SU-DHL-6 (cell line): ENCODE results near the gene RAI1.

Experiments used
- EZH2phosphoT487 ChIP-seq: fragments of 200-600 bp; sonication (generic), shearing (Covaris generic); conservative IDR thresholded peaks from 2 replicates; pipeline ENCODE4 v1.6.1; 2018; ENCODE audit warnings: mild to moderate bottlenecking, antibody characterized with exemption, low read length, moderate library complexity, mixed read lengths
- TF ChIP-seq, protein P1 (sequence below): fragments of 200-600 bp; sonication (generic); IDR thresholded peaks from one replicate; pipeline ENCODE4 v1.5.1; 2017; ENCODE audit warnings: antibody characterized with exemption, mild to moderate bottlenecking, low read length, moderate library complexity; ENCODE audit not compliant: insufficient read depth, poor library complexity, severe bottlenecking

DNA sequence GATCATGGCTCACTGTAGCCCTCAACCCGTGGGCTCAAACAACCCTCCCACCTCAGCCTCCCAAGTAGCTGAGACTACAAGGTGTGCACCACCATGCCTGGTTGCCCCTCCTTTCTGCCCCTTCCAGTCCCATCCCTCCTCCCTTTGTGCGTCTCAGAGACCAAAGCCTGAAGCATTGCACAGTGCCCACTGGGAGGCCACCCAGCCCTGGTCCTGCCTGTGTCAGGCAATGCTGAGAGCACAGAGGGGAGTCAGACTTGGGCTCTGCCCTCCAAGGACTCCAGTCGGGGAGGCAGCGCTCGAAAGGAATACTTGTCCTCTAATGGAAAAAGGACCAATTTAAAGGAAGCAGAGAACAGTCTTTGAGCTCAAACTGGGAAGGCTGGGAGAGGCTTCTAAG, 20.4 kb downstream of the RAI1 start:
- TF ChIP-seq, protein P1, sequence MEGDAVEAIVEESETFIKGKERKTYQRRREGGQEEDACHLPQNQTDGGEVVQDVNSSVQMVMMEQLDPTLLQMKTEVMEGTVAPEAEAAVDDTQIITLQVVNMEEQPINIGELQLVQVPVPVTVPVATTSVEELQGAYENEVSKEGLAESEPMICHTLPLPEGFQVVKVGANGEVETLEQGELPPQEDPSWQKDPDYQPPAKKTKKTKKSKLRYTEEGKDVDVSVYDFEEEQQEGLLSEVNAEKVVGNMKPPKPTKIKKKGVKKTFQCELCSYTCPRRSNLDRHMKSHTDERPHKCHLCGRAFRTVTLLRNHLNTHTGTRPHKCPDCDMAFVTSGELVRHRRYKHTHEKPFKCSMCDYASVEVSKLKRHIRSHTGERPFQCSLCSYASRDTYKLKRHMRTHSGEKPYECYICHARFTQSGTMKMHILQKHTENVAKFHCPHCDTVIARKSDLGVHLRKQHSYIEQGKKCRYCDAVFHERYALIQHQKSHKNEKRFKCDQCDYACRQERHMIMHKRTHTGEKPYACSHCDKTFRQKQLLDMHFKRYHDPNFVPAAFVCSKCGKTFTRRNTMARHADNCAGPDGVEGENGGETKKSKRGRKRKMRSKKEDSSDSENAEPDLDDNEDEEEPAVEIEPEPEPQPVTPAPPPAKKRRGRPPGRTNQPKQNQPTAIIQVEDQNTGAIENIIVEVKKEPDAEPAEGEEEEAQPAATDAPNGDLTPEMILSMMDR: no peak
- no peak for TF ChIP-seq EZH2phosphoT487
